Right cardiac atrium (tissue), 5 donors: ENCODE results near the gene CACNG7. TPM values are rescaled to one million over a fixed set of nuclear protein-coding genes. Genes with fewer than 3 reads are reported as not detected.

Experiments used
- ATAC-seq, 2 donors: fragments of 200-7000 bp; cut with Tn5 transposase; one replicate each; pipeline versions ENCODE4 v1.8.0 to v1.9.1; 2020; ENCODE audit warnings: moderate library complexity in 2 of 2, mild to moderate bottlenecking in 1 of 2
- DNase-seq, 3 donors: peaks; one replicate each; pipeline ENCODE4 v3.0.0-alpha.2; 2020
- H3K27ac ChIP-seq: one replicate; pipeline ENCODE4 v1.5.1; 2013; ENCODE audit warnings: mild to moderate bottlenecking, low read length, control low read depth, moderate library complexity
- H3K27me3 ChIP-seq: one replicate; pipeline ENCODE4 v1.6.1; 2013; ENCODE audit not compliant: control insufficient read depth, insufficient read depth
- H3K4me1 ChIP-seq: one replicate; pipeline ENCODE4 v1.6.1; 2013; ENCODE audit warnings: low read length; ENCODE audit not compliant: control insufficient read depth, insufficient read depth
- H3K4me3 ChIP-seq: one replicate; pipeline ENCODE4 v1.5.1; 2013; ENCODE audit warnings: low read length, control low read depth
- H3K9me3 ChIP-seq: one replicate; pipeline ENCODE4 v1.6.1; 2013; ENCODE audit warnings: low read length; ENCODE audit not compliant: control insufficient read depth
- WGBS: extraction: QIAGEN DNeasy Blood & Tissue Kit; methylation state at CpG from one replicate; pipeline ENCODE4 v1.1.7; 2013; 5-methylcytosine and 5-hydroxymethylcytosine counted together
- intact Hi-C, 4 donors: fragments of 100-400 bp; cut with DNase I; formaldehyde crosslinking; loops; one replicate each; pipeline versions ENCODE4 v1.11.0 to v1.14.0; 2022 to 2023
- polyA plus RNA-seq: library from polyadenylated mRNA; stranded (reverse); fragments of 200-250 nt; gene quantifications from one replicate; pipeline ENCODE4 v1.2.3, GENCODE V29; 2013
- total RNA-seq, 4 donors: library from RNA; stranded (reverse); fragmentation: NEBNext Ultra II Directional; extraction: Animal tissue kit (Norgen Biotek cat#: 25700); gene quantifications; one replicate each; pipeline ENCODE4 v1.2.1, GENCODE V29; 2021
- donor health status: healthy with polysubstance abuse.
- donor health status: DM: no; HTN: yes; CAD: no.
- donor health status: DM: no; HTN: no; CAD: no.
- donor health status: DM: no; HTN: yes; CAD: no; lungs with severe emphysema.
- donor health status: DM: yes; HTN: yes; CAD: no.

CACNG7 gene
- total and polyA plus RNA-seq, 5 donors: 0.05 TPM; not detected in 4

DNA sequence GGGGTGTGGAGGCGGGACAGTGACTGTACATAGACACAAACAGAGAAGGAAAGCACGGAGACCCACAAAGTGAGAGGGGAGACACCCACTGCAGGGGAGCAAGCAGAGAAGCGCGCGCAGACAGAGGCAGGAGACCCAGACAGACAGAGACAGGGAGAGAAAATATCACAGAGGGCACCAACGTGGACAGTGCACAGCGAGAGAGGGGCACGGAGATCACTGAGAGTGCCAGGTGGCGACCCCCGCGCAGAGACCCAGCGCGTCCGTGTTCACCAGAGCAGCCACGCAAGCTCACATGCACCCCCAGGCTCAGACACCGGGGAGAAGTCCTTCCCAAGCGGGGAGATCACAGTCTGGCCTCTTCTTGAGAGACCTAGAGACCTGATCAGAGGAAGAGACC lies 1.4 kb upstream of the CACNG7 start:
- DNase-seq (no peak), ATAC-seq (no peak)
- Histone ChIP-seq H3K4me1 (no peaks in the 10 kb centered on the region), H3K27me3 (no peaks in the 10 kb centered on the region), H3K27ac (no peak overlapping the region), H3K4me3 (no peak overlapping the region), H3K9me3 (no peaks in the 10 kb centered on the region)
- 12% methylated on average over 17 of the region's 17 CpGs for WGBS
- intact Hi-C loops: loop anchor here in 3 of 4 donors (2.0 to 10.0 kb wide), 2 partner anchors 115 to 117 kb away; no protein-coding TSS in a partner anchor

DNA sequence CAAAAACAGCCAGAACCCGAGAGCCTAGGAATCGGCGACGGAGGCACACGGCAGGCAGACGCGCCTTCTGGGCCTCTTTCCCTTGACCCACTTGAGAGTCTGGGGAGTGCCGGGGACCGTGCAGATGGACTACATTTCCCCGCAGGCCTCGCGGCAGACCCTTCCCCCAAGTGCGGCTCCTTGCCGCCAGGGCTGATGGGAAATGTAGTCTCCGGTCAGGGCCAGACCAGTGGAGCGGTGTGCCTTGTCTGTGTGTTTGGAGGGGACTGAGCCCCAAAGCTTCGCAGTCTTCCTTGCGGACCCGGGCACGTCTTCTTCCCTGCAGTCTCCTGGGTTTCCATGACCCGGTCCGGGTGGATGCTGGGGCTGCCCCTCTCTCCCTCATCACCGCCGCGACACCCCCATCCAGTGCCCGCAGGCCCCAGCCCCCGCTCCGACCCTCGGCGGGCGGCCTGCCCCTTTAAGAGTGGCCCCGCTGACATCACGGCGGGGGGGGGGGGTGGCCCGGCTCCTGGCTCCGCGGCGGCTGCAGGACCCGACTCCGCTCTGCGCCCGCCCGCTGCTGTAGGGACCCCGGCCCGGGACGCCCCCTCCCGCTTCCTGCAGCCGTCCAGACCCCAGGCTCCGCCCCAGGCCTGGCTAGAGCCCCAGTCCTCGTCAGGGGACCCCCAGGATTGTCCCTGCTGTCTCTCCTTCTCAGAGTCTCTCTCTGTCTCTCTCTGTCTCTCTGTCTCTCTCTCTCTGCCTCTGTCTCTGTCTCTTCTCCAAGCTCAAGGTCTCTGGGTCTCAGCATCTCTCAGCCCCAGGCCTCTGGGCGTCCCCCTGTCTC lies 758 bp upstream of the CACNG7 start:
- H3K4me3 ChIP-seq: no peak overlapping the region
- intact Hi-C loops: loop anchor here in 2 of 4 donors (10.0 kb wide), 1 partner anchor 116 kb away; no protein-coding TSS in a partner anchor
- peak; percentile 72 to 78 for ATAC-seq
- H3K27ac ChIP-seq: no peak overlapping the region
- no peaks in the 10 kb centered on the region for H3K9me3 ChIP-seq
- H3K27me3 ChIP-seq: no peaks in the 10 kb centered on the region
- WGBS: 2% methylated on average over 51 of the region's 51 CpGs
- no peaks in the 10 kb centered on the region for H3K4me1 ChIP-seq
- DNase-seq: peak; percentile 40 to 62 (median 59)

DNA sequence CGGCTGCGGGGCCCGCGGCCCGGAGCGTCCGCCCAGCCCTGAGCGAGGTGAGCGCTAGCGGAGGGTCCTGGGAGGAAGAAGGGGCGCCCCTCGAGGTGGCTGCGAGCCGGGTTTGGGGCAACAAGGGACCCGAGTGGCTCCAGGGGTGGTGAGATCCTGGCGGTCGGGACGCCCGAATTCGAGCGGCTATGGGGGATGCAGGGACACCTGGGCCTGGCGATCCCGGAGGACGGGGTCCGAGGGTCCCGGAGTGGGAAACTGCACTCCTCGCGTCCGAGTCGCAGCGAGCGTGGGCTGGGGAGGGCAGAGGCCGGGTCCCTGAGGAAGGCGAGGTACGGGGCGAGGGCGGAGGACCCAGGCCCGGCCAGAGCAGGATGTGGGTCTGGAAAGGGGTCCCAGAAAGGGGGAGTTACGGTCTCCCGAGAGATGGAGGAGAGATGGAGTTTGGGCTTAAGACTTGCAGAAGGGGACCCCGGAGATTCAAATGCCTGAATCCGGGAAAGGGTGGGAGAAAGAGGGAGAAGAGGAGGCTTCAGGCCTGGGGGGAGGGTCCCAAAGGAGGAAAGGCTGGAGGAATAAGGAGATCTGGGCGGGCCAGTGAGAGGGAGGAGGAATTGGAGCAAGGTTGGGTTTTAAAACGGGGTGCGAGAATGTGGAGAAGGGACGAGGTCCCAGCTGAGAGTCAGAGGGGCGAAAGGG lies 542 bp downstream of the CACNG7 start:
- intact Hi-C loops: loop anchor here in 2 of 4 donors (10.0 kb wide), 1 partner anchor 115 kb away; no protein-coding TSS in a partner anchor
- Histone ChIP-seq H3K4me1 (no peaks in the 10 kb centered on the region), H3K27ac (no peak overlapping the region), H3K4me3 (peak overlapping the region; percentile 8), H3K9me3 (no peaks in the 10 kb centered on the region), H3K27me3 (no peaks in the 10 kb centered on the region)
- DNase-seq (peak in 1 of 3 donors; percentile 31), ATAC-seq (no peak)
- 2% methylated on average over 47 of the region's 47 CpGs for WGBS

DNA sequence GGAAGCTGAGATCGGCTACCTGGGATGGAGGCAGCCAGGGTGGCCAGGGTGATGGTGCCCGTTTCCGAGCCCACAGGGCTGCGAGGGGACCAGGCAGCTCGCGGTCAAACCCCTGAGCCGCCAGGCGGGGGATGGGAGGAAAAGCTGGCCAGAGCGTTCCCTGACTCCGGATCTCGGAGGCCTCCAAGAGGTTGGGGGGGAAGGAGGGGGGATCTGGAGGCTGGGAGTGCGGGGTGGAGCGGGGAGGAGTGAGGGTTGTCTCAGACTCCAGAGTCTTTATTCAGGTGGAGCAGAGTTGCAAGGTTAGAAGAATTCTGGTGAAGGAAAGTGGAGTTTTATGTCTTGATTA lies 1.1 kb downstream of the CACNG7 start:
- under 1% methylated on average over 13 of the region's 13 CpGs for WGBS
- DNase-seq: peak in 1 of 3 donors; percentile 36
- no peaks in the 10 kb centered on the region for H3K9me3 ChIP-seq
- H3K27ac ChIP-seq: no peak overlapping the region
- intact Hi-C loops: no loop called here
- H3K27me3 ChIP-seq: no peaks in the 10 kb centered on the region
- no peaks in the 10 kb centered on the region for H3K4me1 ChIP-seq
- no peak overlapping the region for H3K4me3 ChIP-seq
- no peak for ATAC-seq

DNA sequence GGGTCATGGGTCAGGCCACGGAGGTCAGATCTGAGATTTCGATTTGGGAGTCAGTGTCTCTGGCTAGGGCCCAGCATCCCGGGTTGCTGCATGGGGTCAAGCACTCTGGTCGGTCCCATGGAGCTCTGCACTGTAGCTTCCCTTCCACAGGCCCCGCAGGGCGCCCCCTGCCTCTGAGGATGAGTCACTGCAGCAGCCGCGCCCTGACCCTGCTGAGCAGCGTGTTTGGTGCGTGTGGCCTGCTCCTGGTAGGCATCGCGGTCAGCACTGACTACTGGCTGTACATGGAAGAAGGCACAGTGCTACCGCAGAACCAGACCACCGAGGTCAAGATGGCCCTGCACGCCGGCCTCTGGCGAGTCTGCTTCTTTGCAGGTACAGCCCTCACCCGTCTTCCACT lies 3.6 kb downstream of the CACNG7 start:
- WGBS: 66% methylated on average over 18 of the region's 18 CpGs
- DNase-seq (peak in 1 of 3 donors; percentile 22), ATAC-seq (no peak)
- Histone ChIP-seq H3K4me1 (no peaks in the 10 kb centered on the region), H3K27me3 (no peaks in the 10 kb centered on the region), H3K9me3 (no peaks in the 10 kb centered on the region), H3K4me3 (no peak overlapping the region), H3K27ac (no peak overlapping the region)
- intact Hi-C loops: no loop called here

DNA sequence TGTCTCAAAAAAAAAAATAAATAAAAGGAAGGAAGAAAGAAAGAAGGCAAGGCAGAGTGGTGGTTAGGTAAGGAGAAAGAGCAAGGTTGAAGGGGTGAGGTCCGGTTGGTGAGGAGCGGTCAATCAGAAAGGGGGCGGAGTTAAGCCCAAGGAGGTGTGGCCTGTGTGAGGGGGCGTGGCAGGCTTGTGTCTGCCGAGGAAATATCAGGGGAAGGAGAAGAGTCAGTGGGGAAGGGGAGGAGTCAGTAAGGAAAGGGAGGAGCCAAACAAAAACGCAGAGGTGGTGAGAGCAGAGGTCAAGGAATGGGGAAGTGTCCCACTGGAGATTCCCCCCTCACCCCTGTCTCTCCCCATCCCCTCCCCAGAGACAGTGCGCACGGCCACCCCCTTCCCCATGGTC lies 5.9 kb downstream of the CACNG7 start:
- no peaks in the 10 kb centered on the region for H3K27me3 ChIP-seq
- no peak overlapping the region for H3K4me3 ChIP-seq
- H3K27ac ChIP-seq: no peak overlapping the region
- H3K4me1 ChIP-seq: no peaks in the 10 kb centered on the region
- ATAC-seq: no peak
- WGBS: 63% methylated on average over 8 of the region's 8 CpGs
- H3K9me3 ChIP-seq: no peaks in the 10 kb centered on the region
- intact Hi-C loops: no loop called here
- no peak for DNase-seq

DNA sequence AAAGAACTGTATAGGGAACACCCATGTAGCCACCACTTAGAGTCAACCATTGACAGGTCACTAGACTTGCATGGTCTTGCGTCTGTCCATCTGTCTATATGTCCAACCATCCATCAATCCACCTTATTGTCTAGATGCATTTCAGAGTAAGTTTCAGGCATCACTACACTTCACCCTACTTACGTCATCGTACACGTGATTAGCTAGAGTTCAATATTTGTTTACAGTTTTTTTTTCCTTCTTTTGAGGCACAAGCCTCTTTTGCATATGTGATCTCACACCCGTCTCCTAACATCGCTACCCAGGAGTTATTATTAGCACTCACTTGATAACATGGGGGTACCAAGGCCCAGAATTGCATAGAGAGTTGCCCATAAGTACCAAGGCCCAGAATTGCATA lies 6.9 kb downstream of the CACNG7 start:
- ATAC-seq: no peak
- no peaks in the 10 kb centered on the region for H3K27me3 ChIP-seq

DNA sequence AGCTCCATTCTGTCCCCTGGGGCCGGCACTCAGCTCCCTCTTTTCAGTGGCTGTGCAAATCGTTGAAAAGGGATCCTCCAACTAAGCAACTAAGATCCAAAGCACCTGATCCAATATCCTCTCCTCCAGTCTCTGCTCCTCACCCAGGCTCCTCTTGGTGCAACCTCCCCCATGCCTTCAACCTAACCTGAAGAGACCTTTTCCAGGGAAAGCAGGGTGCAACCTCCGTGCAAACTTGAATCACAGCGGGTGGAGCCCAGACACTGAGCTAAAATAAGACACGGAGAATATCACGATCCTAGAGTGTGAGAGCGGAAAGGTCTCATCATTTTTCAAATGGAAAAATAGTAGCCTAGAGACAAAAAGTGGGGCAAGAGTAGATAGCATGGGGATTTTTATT lies 8.3 kb downstream of the CACNG7 start:
- intact Hi-C loops: no loop called here
- ATAC-seq: no peak
- Histone ChIP-seq H3K4me1 (no peaks in the 10 kb centered on the region), H3K27ac (no peak overlapping the region), H3K9me3 (no peaks in the 10 kb centered on the region), H3K27me3 (no peaks in the 10 kb centered on the region), H3K4me3 (no peak overlapping the region)
- WGBS: 77% methylated on average over 7 of the region's 7 CpGs
- DNase-seq: no peak

More for the DNA sequence above, 6.9 kb downstream of the CACNG7 start:
- 69% methylated on average over 6 of the region's 6 CpGs for WGBS
- DNase-seq: no peak
- Histone ChIP-seq H3K9me3 (no peaks in the 10 kb centered on the region), H3K27ac (no peak overlapping the region), H3K4me1 (no peaks in the 10 kb centered on the region), H3K4me3 (no peak overlapping the region)
- intact Hi-C loops: no loop called here

DNA sequence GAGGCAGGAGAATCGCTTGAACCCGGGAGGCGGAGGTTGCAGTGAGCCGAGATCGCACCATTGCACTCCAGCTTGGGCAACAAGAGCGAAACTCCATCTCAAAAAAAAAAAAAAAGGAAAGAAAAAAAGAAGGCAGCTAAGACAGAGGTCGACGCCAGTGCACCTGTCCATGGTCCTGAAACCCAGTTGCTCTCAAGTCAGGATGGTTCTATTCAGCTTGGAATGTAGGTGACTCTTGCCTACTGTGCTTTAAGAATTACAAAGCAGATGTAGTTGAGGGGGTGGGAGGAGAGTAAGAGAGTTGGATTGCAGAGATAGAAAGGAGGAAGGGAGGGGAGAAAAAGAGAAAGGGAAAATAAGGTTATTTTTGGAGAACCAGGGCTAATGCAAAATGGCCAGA lies 18.7 kb downstream of the CACNG7 start:
- intact Hi-C loops: no loop called here
- no peaks in the 10 kb centered on the region for H3K9me3 ChIP-seq
- WGBS: 31% methylated on average over 7 of the region's 8 CpGs
- no peaks in the 10 kb centered on the region for H3K27me3 ChIP-seq
- DNase-seq (peak in 2 of 3 donors; percentile 35 to 73), ATAC-seq (no peak)
- no peak overlapping the region for H3K27ac ChIP-seq
- no peak overlapping the region for H3K4me3 ChIP-seq
- H3K4me1 ChIP-seq: no peaks in the 10 kb centered on the region

DNA sequence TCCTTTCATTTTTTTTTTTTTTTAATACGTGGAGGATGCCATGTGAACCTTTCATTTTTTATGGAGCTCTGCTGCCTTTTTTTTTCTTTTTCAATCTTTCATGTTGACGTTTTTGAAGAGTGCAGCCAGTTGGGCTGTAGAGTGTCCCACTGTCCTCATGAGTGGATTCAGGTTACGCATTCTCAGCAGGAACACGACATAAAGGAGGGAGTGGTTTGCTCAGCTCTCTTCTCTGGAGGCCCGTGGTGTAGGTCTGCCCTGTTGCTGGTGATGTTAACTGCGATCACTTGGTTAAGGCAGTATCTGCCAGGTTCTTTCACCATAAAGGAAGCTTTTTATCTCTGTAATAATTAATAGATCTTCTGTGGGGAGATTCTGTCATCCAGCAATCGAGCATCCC lies 27.0 kb downstream of the CACNG7 start:
- WGBS: 52% methylated on average over 7 of the region's 7 CpGs
- intact Hi-C loops: no loop called here
- no peaks in the 10 kb centered on the region for H3K27me3 ChIP-seq

DNA sequence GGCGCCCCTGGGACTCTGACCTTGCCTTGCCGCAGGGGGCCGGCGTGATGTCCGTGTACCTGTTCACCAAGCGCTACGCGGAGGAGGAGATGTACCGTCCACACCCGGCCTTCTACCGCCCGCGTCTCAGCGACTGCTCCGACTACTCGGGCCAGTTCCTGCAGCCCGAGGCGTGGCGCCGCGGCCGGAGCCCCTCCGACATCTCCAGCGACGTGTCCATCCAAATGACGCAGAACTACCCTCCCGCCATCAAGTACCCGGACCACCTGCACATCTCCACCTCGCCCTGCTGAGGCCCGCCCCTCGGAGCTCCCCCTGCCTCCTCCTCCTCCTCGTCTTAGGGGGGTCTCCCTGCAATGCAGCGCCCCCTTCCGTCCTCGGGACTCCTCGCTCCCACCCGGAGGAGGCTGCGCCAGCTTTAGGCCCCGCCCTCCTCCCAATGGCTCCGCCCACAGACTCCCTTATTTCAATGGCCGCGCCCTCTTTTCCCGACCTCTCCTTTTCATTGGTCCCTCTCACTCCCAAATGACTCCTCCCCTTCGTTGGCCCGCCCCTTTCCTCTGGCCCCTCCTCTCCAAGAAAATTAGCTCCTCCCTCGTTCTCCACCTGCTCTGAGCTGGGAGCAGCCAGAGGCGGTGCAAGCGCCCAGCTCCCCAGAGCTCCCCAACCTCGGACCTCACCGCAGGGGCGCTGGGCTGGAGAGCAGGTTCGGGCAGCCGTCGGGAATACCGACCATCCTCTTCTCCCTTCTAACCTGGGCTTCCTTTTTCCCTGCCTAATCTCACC lies 33.1 kb downstream of the CACNG7 start:
- H3K9me3 ChIP-seq: no peaks in the 10 kb centered on the region
- 5% methylated on average over 55 of the region's 55 CpGs for WGBS
- H3K27ac ChIP-seq: no peak overlapping the region
- no peaks in the 10 kb centered on the region for H3K4me1 ChIP-seq
- H3K27me3 ChIP-seq: no peaks in the 10 kb centered on the region
- intact Hi-C loops: no loop called here
- ATAC-seq (no peak), DNase-seq (no peak)
- no peak overlapping the region for H3K4me3 ChIP-seq

More for the DNA sequence above, 27.0 kb downstream of the CACNG7 start:
- Histone ChIP-seq H3K4me1 (no peaks in the 10 kb centered on the region), H3K4me3 (no peak overlapping the region), H3K9me3 (no peaks in the 10 kb centered on the region), H3K27ac (no peak overlapping the region)
- DNase-seq (no peak), ATAC-seq (no peak)
